ENCODE data around the gene SCYL3.
"Not testable (repeated sequence)": the region's sequence is repeated elsewhere in the genome, so short reads cannot be mapped to it uniquely, and the experiment has no call there.

SCYL3 gene

GRCh38 chr1:169869426-169869825 is 24.3 kb downstream of the SCYL3 start:
- DNase-seq: no peak

GRCh38 chr1:169868978-169869377 is 24.7 kb downstream of the SCYL3 start:
- DNase-seq: no peak

GRCh38 chr1:169867012-169867675 is 26.6 kb downstream of the SCYL3 start:
- DNase-seq: no peak

- DNase-seq: no peak
Measured at GRCh38 chr1:169866577-169866976, 27.1 kb downstream of the SCYL3 start.

- not testable (repeated sequence) for DNase-seq
Measured at GRCh38 chr1:169864531-169864930, 29.2 kb downstream of the SCYL3 start.

GRCh38 chr1:169860750-169861149 is 32.9 kb downstream of the SCYL3 start:
- DNase-seq: no peak

- no peak for DNase-seq
Measured at GRCh38 chr1:169860187-169860586, 33.5 kb downstream of the SCYL3 start.

GRCh38 chr1:169859001-169859400 is 34.7 kb downstream of the SCYL3 start:
- DNase-seq: no peak

- peak in 1 of 2 experiments; percentile 4 for DNase-seq
Measured at GRCh38 chr1:169858467-169858866, 35.2 kb downstream of the SCYL3 start.

GRCh38 chr1:169853341-169853740 is 40.4 kb downstream of the SCYL3 start:
- no peak for DNase-seq

- DNase-seq: no peak
Measured at GRCh38 chr1:169849346-169850022, 44.2 kb downstream of the SCYL3 start.

- DNase-seq: no peak
Measured at GRCh38 chr1:169848456-169848855, 45.2 kb downstream of the SCYL3 start.

GRCh38 chr1:169844941-169845608 is 48.6 kb downstream of the SCYL3 start:
- DNase-seq: no peak

- no peak for DNase-seq
Measured at GRCh38 chr1:169838942-169839341, 54.8 kb downstream of the SCYL3 start.

- DNase-seq: no peak
Measured at GRCh38 chr1:169836198-169836597, 57.5 kb downstream of the SCYL3 start.

- no peak for DNase-seq
Measured at GRCh38 chr1:169835647-169836046, 58.0 kb downstream of the SCYL3 start.

GRCh38 chr1:169834869-169835268 is 58.8 kb downstream of the SCYL3 start:
- DNase-seq: no peak

GRCh38 chr1:169833179-169833901 is 60.4 kb downstream of the SCYL3 start:
- DNase-seq: no peak

GRCh38 chr1:169829671-169830070 is 64.0 kb downstream of the SCYL3 start:
- no peak for DNase-seq

GRCh38 chr1:169824153-169824552 is 69.5 kb downstream of the SCYL3 start:
- DNase-seq: no peak

- DNase-seq: no peak
Measured at GRCh38 chr1:169821500-169821899, 72.2 kb downstream of the SCYL3 start.

- no peak for DNase-seq
Measured at GRCh38 chr1:169816617-169817016, 77.1 kb downstream of the SCYL3 start.

- DNase-seq: no peak
Measured at GRCh38 chr1:169814265-169814664, 79.4 kb downstream of the SCYL3 start.
